Measurements from ENCODE around the gene ACTL7A.
"Not testable (repeated sequence)": the region's sequence is repeated elsewhere in the genome, so short reads cannot be mapped to it uniquely, and the experiment has no call there.

ACTL7A gene, protein sequence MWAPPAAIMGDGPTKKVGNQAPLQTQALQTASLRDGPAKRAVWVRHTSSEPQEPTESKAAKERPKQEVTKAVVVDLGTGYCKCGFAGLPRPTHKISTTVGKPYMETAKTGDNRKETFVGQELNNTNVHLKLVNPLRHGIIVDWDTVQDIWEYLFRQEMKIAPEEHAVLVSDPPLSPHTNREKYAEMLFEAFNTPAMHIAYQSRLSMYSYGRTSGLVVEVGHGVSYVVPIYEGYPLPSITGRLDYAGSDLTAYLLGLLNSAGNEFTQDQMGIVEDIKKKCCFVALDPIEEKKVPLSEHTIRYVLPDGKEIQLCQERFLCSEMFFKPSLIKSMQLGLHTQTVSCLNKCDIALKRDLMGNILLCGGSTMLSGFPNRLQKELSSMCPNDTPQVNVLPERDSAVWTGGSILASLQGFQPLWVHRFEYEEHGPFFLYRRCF

GRCh38 chr9:108861997-108862396 is at the start of gene ACTL7A:
ACTL7A (plus strand) TSS chr9:108862266; CDS start chr9:108862323, 57 bp downstream.
- no peak for DNase-seq (ENCODE audit: low read depth in 2 of 3, low spot score in 1 of 3)

- no peak for DNase-seq (ENCODE audit: low read depth in 2 of 3, low spot score in 1 of 3)
These were observed 49.6 kb upstream of the ACTL7A start for GRCh38 chr9:108812396-108813025.

DNA sequence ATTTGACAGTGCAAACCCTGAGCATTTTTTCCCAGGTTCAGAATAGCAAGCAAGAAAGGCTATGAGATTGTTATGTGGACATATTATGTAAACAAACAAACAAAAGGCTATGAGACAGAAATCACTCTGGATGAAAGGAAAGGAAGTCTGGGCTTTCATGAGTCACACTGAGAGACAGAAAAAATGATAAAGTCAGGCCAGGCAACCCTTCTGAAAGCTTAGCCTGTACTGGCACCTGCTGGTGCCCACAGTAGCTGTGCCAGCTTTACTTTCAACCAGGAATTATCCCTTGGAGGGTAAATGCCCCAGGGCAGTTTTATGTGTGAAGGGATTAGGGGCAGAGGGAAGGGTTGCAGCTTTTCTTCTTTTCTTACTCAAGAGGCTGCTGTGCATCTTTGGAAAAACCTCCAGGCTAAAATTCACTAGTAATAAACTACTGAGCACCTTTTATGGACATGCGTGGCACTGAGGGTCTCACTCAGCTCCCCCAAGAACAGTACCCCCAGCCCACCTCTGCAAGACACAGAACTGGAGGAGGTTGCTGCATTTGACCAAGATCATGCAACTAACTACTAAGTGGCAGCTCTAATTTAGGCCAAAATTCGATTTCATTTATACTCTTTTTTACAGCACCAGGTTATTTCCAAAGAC is 48.0 kb upstream of the ACTL7A start:
- no peak for DNase-seq (ENCODE audit: low read depth in 2 of 3, low spot score in 1 of 3)

DNA sequence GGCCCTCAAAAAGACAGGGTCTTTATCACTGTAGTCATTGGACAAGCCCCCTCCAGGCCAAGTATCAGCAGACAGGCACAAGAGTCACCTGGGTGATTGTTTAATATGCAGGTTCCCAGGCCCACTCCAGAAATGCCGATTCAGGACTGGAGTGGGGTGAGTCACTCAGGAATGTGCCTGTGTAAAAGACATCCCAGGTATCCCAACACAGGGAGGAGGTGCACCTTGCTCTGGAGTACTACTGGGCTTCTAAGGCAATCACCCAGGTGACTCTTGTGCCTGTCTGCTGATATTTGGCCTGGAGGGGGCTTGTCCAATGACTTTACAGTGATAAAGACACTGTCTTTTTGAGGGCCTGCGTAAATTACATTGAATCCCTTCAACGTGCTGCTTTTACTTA is 46.9 kb upstream of the ACTL7A start:
- no peak for DNase-seq (ENCODE audit: low read depth in 2 of 3, low spot score in 1 of 3)

DNA sequence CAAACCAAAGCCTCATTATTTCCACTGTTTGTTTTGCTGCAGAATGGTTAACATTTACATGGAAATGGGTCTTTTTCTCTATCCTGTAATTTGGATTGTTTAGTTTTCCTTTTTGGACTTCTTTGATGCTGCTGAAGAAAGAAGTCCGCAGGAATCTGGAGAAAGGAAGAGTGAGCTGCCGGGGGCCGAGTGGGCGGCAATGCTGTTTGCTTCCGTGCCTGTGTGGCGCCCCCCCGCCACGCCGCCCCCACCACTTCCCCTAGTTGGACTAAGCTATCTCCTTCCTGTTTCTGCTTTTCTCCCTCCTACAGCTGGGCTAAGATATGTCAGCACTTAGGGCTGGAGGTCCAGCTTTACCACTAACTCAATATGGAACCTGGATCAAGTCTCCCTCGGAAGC is 46.0 kb upstream of the ACTL7A start:
- DNase-seq (ENCODE audit: low read depth in 2 of 3, low spot score in 1 of 3) = no peak

GRCh38 chr9:108823829-108824228 is 38.2 kb upstream of the ACTL7A start:
- DNase-seq (ENCODE audit: low read depth in 2 of 3, low spot score in 1 of 3) = no peak

GRCh38 chr9:108830272-108830671 is 31.8 kb upstream of the ACTL7A start:
- DNase-seq (ENCODE audit: low read depth in 2 of 3, low spot score in 1 of 3) = no peak

- no peak for DNase-seq (ENCODE audit: low read depth in 2 of 3, low spot score in 1 of 3)
These were observed 30.4 kb upstream of the ACTL7A start for GRCh38 chr9:108831496-108832178.

GRCh38 chr9:108832179-108832500 is 29.9 kb upstream of the ACTL7A start:
- no peak for DNase-seq (ENCODE audit: low read depth in 2 of 3, low spot score in 1 of 3)

DNA sequence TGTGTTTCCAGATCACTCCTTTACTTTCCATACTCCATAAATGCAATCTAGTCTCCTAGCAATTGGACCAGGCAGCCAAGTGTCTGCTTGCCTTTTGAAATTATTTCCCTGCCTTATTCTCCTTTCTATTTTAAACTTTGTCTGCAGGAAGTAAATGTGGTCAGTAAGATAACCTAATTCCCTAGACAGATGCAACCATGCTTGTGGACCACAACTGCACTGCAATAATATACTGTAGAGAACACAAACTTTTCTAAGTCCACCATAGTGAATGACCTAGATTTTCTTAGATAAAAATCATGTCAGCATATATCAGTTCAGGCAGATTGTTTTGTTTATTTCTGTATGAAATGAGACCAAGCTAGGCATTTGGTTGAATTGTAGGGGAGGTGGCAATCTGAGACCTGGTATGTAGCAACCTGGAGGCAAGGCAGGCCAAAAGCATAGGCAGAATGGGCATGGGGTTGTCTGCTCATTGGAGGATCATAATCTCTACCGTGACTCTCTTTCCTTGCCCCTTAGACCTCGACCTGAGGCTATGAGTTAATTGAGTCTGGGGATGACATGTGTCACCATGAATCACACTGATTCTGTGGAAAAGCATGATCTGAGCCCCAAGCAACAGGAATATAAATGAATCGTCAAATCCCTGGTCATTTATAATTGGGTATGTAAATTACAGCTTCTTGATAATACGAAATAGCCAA is 27.0 kb upstream of the ACTL7A start:
- DNase-seq (ENCODE audit: low read depth in 2 of 3, low spot score in 1 of 3) = no peak

- DNase-seq (ENCODE audit: low read depth in 2 of 3, low spot score in 1 of 3) = no peak
These were observed 26.2 kb upstream of the ACTL7A start for GRCh38 chr9:108835831-108836230.

DNA sequence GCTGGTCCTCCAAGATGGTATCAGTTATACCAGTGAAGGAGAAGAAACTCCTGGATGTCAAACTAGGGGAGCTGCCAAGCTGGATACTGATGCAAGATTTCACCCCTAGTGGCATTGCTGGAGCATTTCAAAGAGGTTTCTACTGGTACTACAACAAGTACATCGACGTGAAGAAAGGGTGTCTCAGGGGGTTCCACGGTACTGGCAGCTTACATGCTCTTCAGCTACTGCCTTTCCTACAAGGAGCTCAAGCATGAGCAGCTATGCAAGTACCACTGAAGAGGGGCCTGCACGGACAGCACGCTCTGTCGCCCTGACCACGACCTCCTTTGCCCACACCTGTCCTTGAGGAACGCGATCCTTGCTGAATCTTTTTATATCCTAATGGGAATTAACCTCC is 25.7 kb upstream of the ACTL7A start:
- DNase-seq (ENCODE audit: low read depth in 2 of 3, low spot score in 1 of 3) = no peak

DNA sequence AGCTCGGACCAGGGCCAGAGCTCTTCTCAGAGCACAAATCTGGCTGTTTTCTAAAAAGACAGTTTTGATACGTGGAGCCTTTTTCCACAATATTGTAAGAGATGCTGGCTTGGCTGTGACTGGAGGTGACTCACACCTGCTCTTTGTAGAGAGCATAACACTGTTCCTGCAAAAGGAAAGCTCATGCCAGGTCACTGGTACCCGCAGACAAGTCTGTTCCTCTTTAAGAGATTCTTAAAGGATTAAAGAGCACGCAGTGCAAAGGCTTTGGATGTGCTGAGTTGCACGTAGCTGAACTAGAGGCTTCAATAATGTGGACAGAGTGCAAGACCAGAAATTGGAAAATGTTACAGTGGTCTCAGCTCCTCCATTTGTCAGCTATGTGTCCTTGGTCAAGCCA is 25.3 kb upstream of the ACTL7A start:
- DNase-seq (ENCODE audit: low read depth in 2 of 3, low spot score in 1 of 3) = no peak

DNA sequence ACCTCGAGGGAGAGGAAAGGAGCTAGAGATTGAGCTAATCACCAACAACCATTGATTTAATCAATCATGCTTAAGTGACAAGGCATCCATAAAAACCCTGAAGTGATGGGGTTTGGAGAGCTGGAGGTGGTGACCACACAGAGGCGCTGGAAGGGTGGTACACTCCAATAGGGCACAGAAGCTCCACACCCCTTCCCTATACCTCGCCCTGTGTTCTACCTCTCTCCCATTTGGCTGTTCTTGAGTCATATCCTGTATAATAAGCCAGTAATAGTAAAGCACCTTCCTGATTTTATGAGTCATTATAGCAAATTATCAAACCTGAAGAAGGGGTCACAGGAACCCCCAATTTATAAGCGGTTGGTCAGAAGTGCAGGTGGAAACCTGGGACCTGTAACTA is 24.5 kb upstream of the ACTL7A start:
- DNase-seq (ENCODE audit: low read depth in 2 of 3, low spot score in 1 of 3) = no peak

GRCh38 chr9:108838017-108838416 is 24.0 kb upstream of the ACTL7A start:
- no peak for DNase-seq (ENCODE audit: low read depth in 2 of 3, low spot score in 1 of 3)

DNA sequence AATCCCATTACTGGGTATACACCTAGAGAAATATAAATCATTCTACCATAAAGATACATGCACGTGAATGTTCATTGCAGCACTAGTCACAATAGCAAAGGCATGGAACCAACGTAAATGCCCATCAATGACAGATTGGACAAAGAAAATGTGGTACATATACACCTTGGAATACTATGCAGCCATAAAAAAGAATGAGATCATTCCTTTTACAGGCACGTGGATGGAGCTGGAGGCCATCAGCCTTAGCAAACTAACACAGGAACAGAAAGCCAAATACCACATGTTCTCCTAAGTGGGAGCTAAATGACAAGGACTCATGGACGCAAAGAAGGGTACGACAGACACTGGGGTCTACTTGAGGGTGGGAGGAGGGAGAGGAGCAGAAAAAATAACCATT is 22.5 kb upstream of the ACTL7A start:
- not testable (repeated sequence) for DNase-seq (ENCODE audit: low read depth in 2 of 3, low spot score in 1 of 3)

DNA sequence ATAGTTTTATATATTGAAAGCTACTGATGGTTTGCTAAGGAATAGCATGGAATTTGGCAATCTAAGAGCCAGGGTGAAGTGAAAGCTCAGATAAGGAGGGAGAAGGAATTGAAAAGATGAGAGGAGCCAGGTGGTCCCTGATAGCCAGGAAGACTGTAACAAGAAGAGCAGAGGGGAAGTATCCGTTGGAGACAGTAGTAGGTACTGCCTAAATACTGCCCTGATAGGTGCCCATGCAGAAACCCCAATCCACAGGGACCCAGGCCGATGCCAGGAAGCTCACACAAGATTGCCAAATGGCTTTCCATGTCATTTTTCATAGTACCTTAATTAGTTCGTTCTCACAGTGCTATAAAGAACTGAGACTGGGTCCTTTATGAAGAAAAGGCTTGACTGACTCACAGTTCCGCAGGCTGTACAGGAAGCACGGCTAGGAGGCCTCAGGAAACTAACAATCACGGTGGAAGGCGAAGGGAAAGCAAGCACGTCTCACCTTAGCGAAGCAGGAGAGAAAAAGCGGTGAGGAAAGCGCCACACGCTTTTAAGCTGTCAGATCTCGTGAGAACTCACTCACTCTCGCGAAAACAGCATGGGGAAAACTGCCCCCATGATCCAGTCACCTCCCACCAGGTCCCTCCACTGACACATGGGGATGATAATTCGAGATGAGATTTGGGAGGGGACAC is 19.3 kb upstream of the ACTL7A start:
- DNase-seq (ENCODE audit: low read depth in 2 of 3, low spot score in 1 of 3) = peak in 2 of 3 donors; percentile 1 to 23

DNA sequence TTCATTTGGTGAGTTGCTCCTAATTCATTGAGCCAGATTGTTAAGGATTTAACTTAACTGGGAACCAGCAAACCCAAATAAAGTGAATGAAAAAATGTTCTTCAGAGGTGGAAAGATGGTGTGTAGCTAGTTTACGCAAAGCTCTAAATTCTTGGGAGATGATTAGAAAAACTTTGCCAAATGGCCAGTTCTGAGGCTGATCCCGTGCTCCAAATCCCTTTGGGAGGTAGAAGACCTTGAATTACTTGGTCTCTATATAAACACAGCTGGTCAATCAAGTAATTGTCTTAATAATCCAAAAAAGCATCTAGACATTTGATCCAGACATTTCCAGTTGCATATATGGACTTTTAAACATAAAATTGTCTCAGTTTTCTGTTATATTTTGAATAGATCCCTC is 17.7 kb upstream of the ACTL7A start:
- no peak for DNase-seq (ENCODE audit: low read depth in 2 of 3, low spot score in 1 of 3)

GRCh38 chr9:108844856-108845255 is 17.2 kb upstream of the ACTL7A start:
- DNase-seq (ENCODE audit: low read depth in 2 of 3, low spot score in 1 of 3) = no peak

DNA sequence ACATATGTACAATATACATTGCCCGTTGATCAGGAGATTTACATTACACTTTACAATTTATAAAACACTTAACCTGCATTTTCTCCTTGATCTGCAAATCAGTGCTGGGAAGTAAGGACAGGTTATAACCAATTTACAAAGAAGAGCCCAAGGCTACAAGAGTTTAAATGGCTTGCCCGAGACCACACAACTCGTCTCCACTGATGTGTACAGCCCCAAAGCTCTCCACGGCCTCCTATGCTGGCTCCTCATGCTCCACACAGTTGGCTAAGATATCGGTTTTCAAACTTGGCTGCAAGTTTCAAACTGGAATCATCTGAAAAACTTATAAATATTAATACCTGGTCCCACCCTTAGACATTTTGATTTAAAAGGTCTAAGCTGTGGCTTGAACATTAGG is 16.6 kb upstream of the ACTL7A start:
- no peak for DNase-seq (ENCODE audit: low read depth in 2 of 3, low spot score in 1 of 3)

DNA sequence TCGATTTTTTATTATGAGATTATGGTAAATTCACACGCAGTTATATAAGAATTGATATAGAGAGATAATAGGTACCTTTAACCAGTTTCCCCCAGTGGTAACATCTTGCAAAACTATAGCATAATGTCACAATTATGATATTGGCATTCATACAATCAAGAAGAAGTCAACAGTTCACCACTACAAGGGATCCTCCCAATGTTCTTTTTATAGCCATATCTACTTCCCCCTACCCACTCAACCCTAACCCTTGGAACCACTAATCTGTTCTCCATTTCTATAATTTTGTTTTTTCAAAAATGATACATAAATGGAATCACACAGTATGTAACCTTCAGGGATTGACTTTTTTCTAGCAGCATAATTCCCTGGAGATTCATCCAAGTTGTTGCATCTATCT is 16.1 kb upstream of the ACTL7A start:
- DNase-seq (ENCODE audit: low read depth in 2 of 3, low spot score in 1 of 3) = no peak
